H9 (cell line): ENCODE measurements around the gene MIEF1. TPM values are rescaled to one million over a fixed set of nuclear protein-coding genes. Genes with fewer than 3 reads are reported as not detected.

Experiments used
- DNase-seq: peaks from one replicate; pipeline ENCODE4 v3.0.0-alpha.2; 2017
- H2AFZ ChIP-seq: one replicate; pipeline ENCODE4 v1.6.1; 2013; ENCODE audit warnings: mild to moderate bottlenecking, low read length, control low read depth, moderate library complexity
- H2AK5ac ChIP-seq: 2 replicates; pipeline ENCODE4 v1.6.1; 2013; ENCODE audit warnings: low read length, control low read depth, mixed read lengths; ENCODE audit not compliant: insufficient read length
- H2BK120ac ChIP-seq: one replicate; pipeline ENCODE4 v1.6.1; 2013; ENCODE audit warnings: low read depth, mild to moderate bottlenecking, low read length, control low read depth, inconsistent platforms; ENCODE audit not compliant: poor library complexity, severe bottlenecking
- H2BK12ac ChIP-seq: 2 replicates; pipeline ENCODE4 v1.6.1; 2013; ENCODE audit warnings: low read length, control low read depth, mixed read lengths, low read depth; ENCODE audit not compliant: insufficient read length
- H2BK15ac ChIP-seq: 2 replicates; pipeline ENCODE4 v1.6.1; 2013; ENCODE audit warnings: low read depth, low read length, control low read depth
- H2BK20ac ChIP-seq: one replicate; pipeline ENCODE4 v1.6.1; 2013; ENCODE audit warnings: low read depth, mild to moderate bottlenecking, low read length, control low read depth, inconsistent platforms; ENCODE audit not compliant: poor library complexity, severe bottlenecking
- H2BK5ac ChIP-seq: 2 replicates; pipeline ENCODE4 v1.6.1; 2013; ENCODE audit warnings: low read length, control low read depth, mixed read lengths; ENCODE audit not compliant: insufficient read length
- H3K14ac ChIP-seq: 2 replicates; pipeline ENCODE4 v1.6.1; 2013; ENCODE audit warnings: low read length, control low read depth; ENCODE audit not compliant: insufficient read depth
- H3K18ac ChIP-seq: 2 replicates; pipeline ENCODE4 v1.6.1; 2013; ENCODE audit warnings: low read depth, mild to moderate bottlenecking, mixed read lengths, low read length, control low read depth; ENCODE audit not compliant: insufficient read length
- H3K23ac ChIP-seq: 2 replicates; pipeline ENCODE4 v1.6.1; 2013; ENCODE audit warnings: low read length, control low read depth, mixed read lengths, low read depth; ENCODE audit not compliant: insufficient read length
- H3K23me2 ChIP-seq: 2 replicates; pipeline ENCODE4 v1.6.1; 2013; ENCODE audit warnings: low read depth, mild to moderate bottlenecking, mixed read lengths, low read length, control low read depth; ENCODE audit not compliant: insufficient read length, poor library complexity, severe bottlenecking
- H3K27ac ChIP-seq: 2 replicates; pipeline ENCODE4 v1.5.1; 2013; ENCODE audit warnings: low read length, control low read depth, mixed read lengths, low read depth; ENCODE audit not compliant: insufficient read length
- H3K27me3 ChIP-seq: 2 replicates; pipeline ENCODE4 v1.6.1; 2013; ENCODE audit warnings: low read length, control low read depth, inconsistent platforms; ENCODE audit not compliant: insufficient read depth
- H3K4ac ChIP-seq: 2 replicates; pipeline ENCODE4 v1.6.1; 2013; ENCODE audit warnings: low read depth, mild to moderate bottlenecking, control low read depth, inconsistent platforms, low read length, moderate library complexity
- H3K4me1 ChIP-seq: 2 replicates; pipeline ENCODE4 v1.6.1; 2013; ENCODE audit warnings: low read length, control low read depth, inconsistent platforms; ENCODE audit not compliant: insufficient read depth
- H3K4me2 ChIP-seq: 2 replicates; pipeline ENCODE4 v1.6.1; 2013; ENCODE audit warnings: low read length, control low read depth, mixed read lengths; ENCODE audit not compliant: insufficient read length, insufficient read depth
- H3K56ac ChIP-seq: 2 replicates; pipeline ENCODE4 v1.6.1; 2013; ENCODE audit warnings: low read depth, mild to moderate bottlenecking, mixed read lengths, low read length, control low read depth; ENCODE audit not compliant: insufficient read length
- H3K79me1 ChIP-seq: 2 replicates; pipeline ENCODE4 v1.6.1; 2013; ENCODE audit warnings: low read depth, mild to moderate bottlenecking, moderate library complexity, low read length, control low read depth, inconsistent platforms; ENCODE audit not compliant: insufficient read depth, poor library complexity, severe bottlenecking
- H3K79me2 ChIP-seq: 2 replicates; pipeline ENCODE4 v1.6.1; 2013; ENCODE audit warnings: low read length, control low read depth, inconsistent platforms; ENCODE audit not compliant: insufficient read depth
- H3K9ac ChIP-seq: 2 replicates; pipeline ENCODE4 v1.6.1; 2013; ENCODE audit warnings: low read length, control low read depth, mixed read lengths; ENCODE audit not compliant: insufficient read length; ENCODE audit errors: extremely low read depth
- H3K9me3 ChIP-seq: one replicate; pipeline ENCODE4 v1.6.1; 2013; ENCODE audit warnings: low read depth, low read length, inconsistent platforms; ENCODE audit not compliant: control insufficient read depth
- H3T11ph ChIP-seq: one replicate; pipeline ENCODE4 v1.6.1; 2013; ENCODE audit warnings: mild to moderate bottlenecking, low read length, control low read depth, inconsistent platforms
- H4K20me1 ChIP-seq: one replicate; pipeline ENCODE4 v1.6.1; 2013; ENCODE audit not compliant: control insufficient read depth, insufficient read length, insufficient read depth
- H4K5ac ChIP-seq: 2 replicates; pipeline ENCODE4 v1.6.1; 2013; ENCODE audit warnings: low read depth, mild to moderate bottlenecking, mixed read lengths, low read length, control low read depth; ENCODE audit not compliant: insufficient read length
- H4K8ac ChIP-seq: replicated peaks from 2 replicates; pipeline ENCODE4 v1.6.1; 2013; ENCODE audit warnings: low read length, control low read depth, mixed read lengths, low read depth; ENCODE audit not compliant: insufficient read length
- H4K91ac ChIP-seq: 2 replicates; pipeline ENCODE4 v1.6.1; 2013; ENCODE audit warnings: low read depth, mild to moderate bottlenecking, moderate library complexity, mixed read lengths, low read length, control low read depth; ENCODE audit not compliant: insufficient read length
- H3K27ac Mint-ChIP-seq, 3 experiments: 2 replicates in 2 of 3; 3 replicates in 1 of 3; pipeline ENCODE4 v1.8.0; 2020 to 2021; ENCODE audit warnings: mixed read lengths in 3 of 3, mild to moderate bottlenecking in 1 of 3, moderate library complexity in 1 of 3
- H3K27me3 Mint-ChIP-seq: 2 replicates; pipeline ENCODE4 v1.8.0; 2021; ENCODE audit warnings: low read depth, mild to moderate bottlenecking, moderate library complexity, mixed read lengths
- H3K36me3 Mint-ChIP-seq, 3 experiments: 2 replicates in 2 of 3; 3 replicates in 1 of 3; pipeline ENCODE4 v1.8.0; 2020 to 2021; ENCODE audit warnings: low read depth in 3 of 3, mixed read lengths in 3 of 3; ENCODE audit not compliant: insufficient read depth in 1 of 3
- H3K4me1 Mint-ChIP-seq, 2 experiments: 2 replicates each; pipeline ENCODE4 v1.8.0; 2020; ENCODE audit warnings: mixed read lengths in 2 of 2
- H3K4me3 Mint-ChIP-seq, 2 experiments: 2 replicates in 1 of 2; 3 replicates in 1 of 2; pipeline ENCODE4 v1.8.0; 2020 to 2021; ENCODE audit warnings: mild to moderate bottlenecking in 2 of 2, mixed read lengths in 2 of 2, moderate library complexity in 1 of 2
- H3K9me3 Mint-ChIP-seq, 2 experiments: 2 replicates in 1 of 2; 3 replicates in 1 of 2; pipeline ENCODE4 v1.8.0; 2020; ENCODE audit warnings: mild to moderate bottlenecking in 2 of 2, mixed read lengths in 2 of 2, moderate library complexity in 1 of 2
- CTCF ChIP-seq: fragments of 200-600 bp; sonication (generic); conservative IDR thresholded peaks from 3 replicates; pipeline ENCODE4 v1.8.0; 2021; ENCODE audit warnings: antibody characterized with exemption, mild to moderate bottlenecking
- WGBS: extraction: QIAGEN DNeasy Blood & Tissue Kit; methylation state at CpG from one replicate; pipeline ENCODE4 v1.1.7; 2013; ENCODE audit warnings: missing lambda C conversion rate, low lambda C conversion rate, mixed read lengths; ENCODE audit not compliant: insufficient read length; ENCODE audit errors: extremely low coverage; 5-methylcytosine and 5-hydroxymethylcytosine counted together
- total RNA-seq: library from RNA; stranded (reverse); gene quantifications from 2 replicates; pipeline ENCODE4 v1.2.1, GENCODE V29; 2021

MIEF1 gene
- total RNA-seq, 1 experiment from 2014 or later: 32.6 TPM

DNA sequence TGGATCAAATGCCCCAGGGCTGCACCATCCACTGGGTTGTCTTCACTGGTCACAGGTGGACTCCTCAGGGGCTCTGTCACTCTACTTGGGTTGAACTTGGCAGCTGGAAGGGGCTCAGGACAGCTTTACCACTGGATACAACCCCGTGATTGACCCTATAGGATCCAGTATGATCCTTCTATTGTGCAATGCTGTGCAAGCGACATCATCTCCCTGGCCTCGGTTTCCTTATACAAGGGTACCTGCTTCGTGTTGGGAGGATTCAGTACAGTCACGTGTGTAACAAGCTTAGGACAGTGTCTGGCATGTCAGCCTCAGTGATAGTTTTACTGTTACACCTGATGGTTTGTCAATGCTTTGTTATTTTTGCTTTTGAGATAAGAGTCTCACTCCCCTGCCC is 20.5 kb upstream of the MIEF1 start:
- no peak for DNase-seq
- H4K5ac ChIP-seq: no peak overlapping the region
- H3K9ac ChIP-seq: no peak overlapping the region
- WGBS: no CpG with 5 or more reads among the region's 5 CpGs
- H3K23ac ChIP-seq: no peak overlapping the region
- no peaks in the 10 kb centered on the region for H3K9me3 Mint-ChIP-seq
- no peak overlapping the region for H2BK15ac ChIP-seq
- H2BK12ac ChIP-seq: no peak overlapping the region
- H4K8ac ChIP-seq: no peak overlapping the region
- H3K79me2 ChIP-seq: no peaks in the 10 kb centered on the region
- H2BK20ac ChIP-seq: no peak overlapping the region
- H2BK5ac ChIP-seq: no peak overlapping the region
- H3K27me3 ChIP-seq: no peaks in the 10 kb centered on the region
- H2AFZ ChIP-seq: no peak overlapping the region
- no peak overlapping the region for H2AK5ac ChIP-seq
- no peak overlapping the region for H3K4me3 Mint-ChIP-seq
- H3K79me1 ChIP-seq: no peaks in the 10 kb centered on the region
- no peaks in the 10 kb centered on the region for H3K4me1 ChIP-seq
- no peak for TF ChIP-seq CTCF
- no peaks in the 10 kb centered on the region for H3K9me3 ChIP-seq
- no peak overlapping the region for H3K4me2 ChIP-seq
- H3K27me3 Mint-ChIP-seq: peaks cover 41% of the 10 kb centered on the region
- H3K18ac ChIP-seq: no peak overlapping the region
- no peak overlapping the region for H3K27ac Mint-ChIP-seq
- no peak overlapping the region for H4K91ac ChIP-seq
- no peaks in the 10 kb centered on the region for H4K20me1 ChIP-seq
- no peak overlapping the region for H3K56ac ChIP-seq
- H3K4me1 Mint-ChIP-seq: no peaks in the 10 kb centered on the region
- H3K14ac ChIP-seq: no peak overlapping the region
- H3T11ph ChIP-seq: no peak overlapping the region
- H3K36me3 Mint-ChIP-seq: no peaks in the 10 kb centered on the region
- H3K27ac ChIP-seq: no peak overlapping the region
- no peaks in the 10 kb centered on the region for H3K23me2 ChIP-seq
- H2BK120ac ChIP-seq: no peak overlapping the region
- no peak overlapping the region for H3K4ac ChIP-seq
